HG03469 (cell line): Measurements from ENCODE around the gene TMEM130.
"Not testable (repeated sequence)": the region's sequence is repeated elsewhere in the genome, so short reads cannot be mapped to it uniquely, and the experiment has no call there.

Experiments used
- ATAC-seq: cut with Tn5 transposase; IDR thresholded peaks from one replicate; pipeline ENCODE4 v1.9.1; 2021; ENCODE audit warnings: mild to moderate bottlenecking, moderate library complexity, moderate number of reproducible peaks; ENCODE audit not compliant: unreplicated experiment

The TMEM130 gene

DNA sequence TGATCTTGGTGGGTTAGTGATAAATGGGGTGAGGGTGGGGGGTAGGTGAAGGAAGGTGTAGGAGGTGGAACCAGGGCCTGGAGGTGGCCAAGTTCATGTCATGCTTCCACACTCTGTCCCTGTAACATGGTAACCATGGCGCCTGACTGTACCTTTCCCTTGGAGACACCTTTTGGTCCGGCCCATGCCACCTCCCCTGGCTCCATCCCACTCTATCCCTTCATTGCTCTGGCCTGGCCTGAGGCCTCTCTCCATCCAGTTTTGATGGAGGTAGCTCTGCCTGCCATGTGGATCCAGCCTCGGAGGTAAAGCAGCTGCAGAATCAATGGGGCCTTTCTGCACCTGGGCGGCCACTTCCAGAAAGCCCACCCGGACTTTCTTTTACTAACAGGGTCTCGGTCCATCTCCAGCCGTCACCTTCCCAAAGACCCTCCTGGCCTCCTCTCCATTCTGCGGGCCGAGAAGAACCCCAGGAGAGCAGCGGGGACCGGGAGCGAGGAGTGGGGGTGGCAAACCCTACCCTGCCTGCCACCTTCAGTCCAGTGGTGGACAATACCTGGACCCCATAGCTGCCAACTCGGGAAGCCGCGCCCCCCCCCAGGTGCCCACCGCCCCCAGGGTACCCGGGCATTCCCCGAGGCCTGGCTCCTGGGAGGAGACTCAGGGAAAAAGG, 8.0 kb upstream of the TMEM130 start:
- ATAC-seq = no peak

DNA sequence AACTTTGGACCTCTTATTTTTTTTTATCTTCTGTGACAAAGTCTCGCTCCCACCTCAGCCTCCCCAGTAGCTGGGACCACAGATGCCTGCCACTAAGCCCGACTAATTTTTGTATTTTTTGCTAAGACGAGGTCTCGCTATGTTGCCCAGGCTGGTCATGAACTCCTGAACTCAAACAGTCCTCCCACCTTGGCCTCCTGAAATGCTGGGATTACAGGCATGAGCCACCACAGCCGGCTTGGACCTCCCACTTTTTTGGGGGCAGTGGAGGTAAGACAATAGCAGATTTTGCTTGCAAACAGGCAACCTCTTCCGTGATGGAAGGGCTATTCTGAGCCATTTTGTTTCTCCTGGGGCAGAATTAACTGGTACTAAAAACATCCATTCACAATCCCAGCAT, 7.3 kb upstream of the TMEM130 start:
- ATAC-seq = no peak

DNA sequence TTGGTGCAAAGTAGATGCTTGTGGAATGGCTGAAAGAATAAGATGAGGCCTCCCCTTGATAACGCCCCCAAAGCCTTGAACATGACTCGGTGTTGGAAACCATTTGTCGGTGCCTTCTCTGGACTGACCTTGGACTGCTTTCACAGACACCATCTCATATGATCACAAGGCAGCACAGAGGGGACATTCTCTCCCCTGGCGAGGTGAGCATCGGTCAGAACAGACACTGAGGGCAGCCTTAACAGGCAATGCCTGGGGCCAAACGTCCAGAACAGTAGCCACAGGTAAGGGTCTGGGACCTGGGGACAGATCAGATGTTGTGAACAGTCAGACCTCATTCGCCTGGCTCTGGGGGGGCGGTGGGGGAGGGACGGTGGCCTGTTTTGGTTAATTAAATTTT, 5.7 kb upstream of the TMEM130 start:
- no peak for ATAC-seq

DNA sequence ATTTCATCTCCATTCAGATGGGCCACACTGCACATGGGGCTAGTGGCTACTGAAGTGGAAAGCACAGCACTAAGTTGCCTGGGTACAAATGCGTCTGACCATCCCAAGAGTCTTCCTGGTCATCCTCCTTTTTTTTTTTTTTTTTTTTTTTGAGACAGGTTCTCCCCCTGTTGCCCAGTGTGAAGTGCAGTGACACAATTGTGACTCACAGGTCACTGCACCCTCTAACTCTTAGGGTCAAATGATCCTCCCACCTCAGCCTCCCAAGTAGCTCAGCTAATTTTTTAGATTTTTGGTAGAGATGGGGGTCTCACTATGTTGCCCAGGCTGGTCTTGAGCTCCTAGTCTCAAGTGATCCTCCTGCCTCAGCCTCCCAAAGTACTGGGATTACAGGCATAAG, 5.1 kb upstream of the TMEM130 start:
- no peak for ATAC-seq

DNA sequence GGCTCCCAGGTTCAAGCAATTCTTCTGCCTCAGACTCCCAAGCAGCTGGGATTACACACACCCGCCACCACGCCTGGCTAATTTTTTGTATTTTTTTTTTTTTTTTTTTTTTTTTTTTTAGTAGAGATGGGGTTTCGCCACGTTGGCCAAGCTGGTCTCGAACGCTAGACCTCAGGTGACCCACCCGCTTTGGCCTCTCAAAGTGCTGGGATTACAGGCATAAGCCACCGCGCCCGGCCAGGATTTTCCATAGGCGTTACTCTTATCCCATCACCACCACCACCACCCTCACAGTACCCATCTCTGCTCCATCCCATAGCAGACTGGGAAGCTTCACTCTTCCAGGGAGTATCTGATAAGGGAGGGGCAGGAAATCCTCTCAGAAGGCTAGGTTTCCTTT, 3.8 kb upstream of the TMEM130 start:
- not testable (repeated sequence) for ATAC-seq

DNA sequence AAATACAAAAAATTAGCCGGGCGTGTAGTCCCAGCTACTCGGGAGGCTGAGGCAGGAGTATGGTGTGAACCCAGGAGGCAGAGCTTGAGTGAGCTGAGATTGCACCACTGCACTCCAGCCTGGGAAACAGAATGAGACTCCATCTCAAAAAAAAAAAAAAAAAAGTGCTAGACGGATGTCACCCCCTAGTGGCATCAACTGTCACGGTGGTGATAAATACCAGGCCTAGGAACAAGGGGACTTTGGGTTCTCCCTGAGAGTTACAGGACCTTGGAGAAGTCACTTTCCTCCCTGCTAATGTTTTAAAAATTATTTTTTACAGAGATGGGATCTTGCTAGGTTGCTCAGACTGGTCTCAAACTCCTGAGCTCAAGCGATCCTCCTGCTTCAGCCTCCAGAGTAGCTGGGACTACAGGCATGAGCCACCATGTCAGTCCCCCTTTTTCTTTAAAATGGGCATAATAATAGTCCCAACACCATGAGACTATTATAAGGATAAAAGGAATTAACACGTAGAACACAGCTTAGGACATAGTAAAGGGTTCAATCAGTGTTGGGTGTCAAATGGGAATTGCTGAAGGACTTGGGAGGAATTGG, 2.6 kb upstream of the TMEM130 start:
- no peak for ATAC-seq

DNA sequence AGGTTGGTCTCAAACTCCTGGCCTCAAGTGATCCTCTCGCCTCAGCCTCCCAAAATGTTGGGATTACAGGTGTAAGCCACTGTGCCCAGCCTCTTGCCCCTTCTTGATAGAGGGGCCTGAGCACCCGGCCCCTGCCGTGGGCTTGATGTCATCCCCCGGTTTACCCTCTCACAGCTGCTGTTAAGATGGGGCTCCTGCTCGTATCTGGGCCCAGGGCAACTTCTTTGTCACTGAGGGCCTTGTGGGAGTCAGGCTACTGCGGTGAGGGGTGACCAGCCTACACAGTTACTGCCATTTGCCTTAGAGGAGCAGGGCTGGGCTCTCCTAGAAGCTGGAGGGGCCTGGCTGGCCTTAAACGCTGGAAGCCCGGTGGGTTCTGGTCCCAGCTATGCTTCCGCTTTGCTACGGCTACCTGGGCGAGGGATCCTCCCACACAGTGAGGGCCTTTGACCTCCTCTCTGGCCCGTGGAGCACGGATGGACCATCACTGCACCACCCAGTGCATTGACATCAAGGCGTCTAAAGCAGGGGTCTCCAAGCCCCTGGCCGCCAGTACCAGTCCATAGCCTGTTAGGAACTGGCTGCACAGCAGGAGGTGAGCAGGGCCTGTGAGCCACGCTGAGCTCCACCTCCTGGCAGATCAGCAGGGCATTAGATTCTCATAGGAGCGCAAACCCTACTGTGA, 1.1 kb upstream of the TMEM130 start:
- ATAC-seq = no peak

DNA sequence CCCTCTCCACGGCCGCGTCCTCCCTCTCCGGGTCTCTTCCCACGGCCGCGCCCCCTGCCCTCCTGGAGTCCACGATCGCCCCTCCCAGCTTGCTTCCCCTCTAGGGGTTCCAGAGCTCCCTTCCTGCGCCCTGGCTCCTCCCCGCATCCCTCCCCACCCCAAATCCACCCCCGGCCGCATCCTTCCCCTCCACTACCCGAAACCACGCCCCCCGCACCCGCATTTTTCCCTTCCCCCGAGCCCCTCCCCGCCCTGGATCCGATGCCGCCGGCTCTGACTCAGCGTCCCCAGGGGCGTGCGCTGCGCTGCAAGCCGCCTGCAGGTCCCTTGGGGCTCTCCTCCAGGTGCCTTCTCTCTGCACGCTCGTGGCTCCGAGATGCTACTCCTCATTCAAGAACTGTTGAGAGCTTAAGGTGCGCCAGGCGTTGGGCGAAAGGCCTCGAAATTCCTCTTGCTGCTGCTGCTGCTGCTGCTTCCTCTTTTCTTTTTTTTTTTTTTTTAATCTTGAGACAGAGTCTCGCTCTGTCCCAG, 372 bp upstream of the TMEM130 start:
- ATAC-seq = peak; percentile 73

DNA sequence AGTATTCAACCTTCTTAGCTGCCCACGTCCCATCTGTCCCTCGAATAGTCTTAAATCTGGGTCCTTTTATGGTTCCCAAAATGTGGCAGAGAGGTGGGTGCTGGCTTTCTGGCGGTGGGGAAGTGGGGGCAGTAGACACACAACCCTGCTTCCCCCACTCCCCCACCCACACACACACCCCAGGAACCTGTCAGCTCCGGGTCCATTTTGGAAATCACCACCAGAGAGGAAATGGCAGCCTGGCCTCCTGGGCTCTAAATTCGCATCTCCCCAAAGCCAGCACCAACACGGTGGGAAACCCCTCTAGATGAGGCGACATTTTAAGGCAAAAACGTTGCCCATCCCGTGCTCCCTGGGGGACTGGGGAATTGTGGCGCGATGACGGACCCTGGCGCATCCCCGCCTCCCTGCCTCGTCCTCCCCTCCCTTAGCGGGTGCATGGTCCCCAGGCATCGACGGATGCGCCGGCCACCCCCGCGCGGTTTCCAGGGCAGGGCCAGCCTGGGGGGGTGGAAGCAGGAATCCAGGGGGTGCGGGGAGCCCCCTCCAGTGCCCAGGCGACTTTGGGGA, 702 bp downstream of the TMEM130 start:
- ATAC-seq = no peak

DNA sequence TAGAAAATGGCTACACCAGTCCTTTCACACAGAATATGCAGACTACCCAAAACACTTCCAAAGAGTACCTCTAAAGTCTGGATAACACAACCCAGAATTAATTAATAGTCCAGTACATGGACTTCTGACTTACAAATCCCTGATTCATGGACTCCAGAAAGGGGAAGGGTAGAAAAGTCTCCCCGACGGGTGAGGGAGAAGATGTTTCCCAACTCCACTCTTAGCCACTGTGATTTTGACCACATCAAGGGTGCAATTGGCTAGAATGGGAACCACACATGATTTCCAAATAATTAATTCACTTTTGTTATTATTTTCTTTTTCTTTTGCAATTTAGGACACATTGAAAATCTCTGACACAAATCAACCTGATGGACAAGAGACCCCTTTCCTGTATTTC, 1.4 kb downstream of the TMEM130 start:
- ATAC-seq = no peak

DNA sequence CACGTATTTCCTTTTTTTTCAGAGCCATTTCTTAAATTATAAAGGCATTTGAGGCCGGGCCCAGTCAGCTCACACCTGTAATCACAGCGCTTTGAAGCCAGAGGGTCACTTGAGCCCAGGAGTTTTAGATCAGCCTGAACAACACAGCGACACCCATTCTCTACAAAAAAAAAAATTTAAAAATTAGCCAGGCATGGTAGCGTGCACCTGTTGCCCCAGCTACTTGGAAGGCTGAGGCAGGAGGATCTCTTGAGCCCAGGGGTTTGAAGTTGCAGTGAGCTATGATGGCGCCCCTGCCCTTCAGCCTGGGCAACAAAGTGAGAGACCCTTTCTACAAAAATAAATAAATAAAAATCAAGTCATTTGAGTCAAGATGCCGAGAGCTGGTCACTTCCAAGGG, 3.0 kb downstream of the TMEM130 start:
- no peak for ATAC-seq

DNA sequence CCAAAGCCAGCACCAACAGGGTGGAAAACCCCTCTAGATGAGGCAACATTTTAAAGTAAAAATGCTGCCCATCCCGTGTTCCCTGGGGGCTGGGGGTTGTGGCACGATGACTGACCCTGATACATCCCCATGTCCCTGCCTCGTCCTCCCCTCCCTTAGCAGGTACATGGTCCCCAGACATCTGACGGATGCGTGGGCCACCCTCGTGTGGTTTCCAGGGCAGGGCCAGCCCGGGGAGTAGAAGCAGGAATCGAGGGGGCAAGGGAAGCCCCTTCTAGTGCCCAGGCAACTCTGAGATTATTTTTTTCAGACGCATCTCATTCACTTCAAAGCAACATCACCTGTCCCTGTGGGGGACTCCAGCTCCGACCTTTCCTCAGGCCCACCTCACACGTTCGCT, 3.5 kb downstream of the TMEM130 start:
- no peak for ATAC-seq

DNA sequence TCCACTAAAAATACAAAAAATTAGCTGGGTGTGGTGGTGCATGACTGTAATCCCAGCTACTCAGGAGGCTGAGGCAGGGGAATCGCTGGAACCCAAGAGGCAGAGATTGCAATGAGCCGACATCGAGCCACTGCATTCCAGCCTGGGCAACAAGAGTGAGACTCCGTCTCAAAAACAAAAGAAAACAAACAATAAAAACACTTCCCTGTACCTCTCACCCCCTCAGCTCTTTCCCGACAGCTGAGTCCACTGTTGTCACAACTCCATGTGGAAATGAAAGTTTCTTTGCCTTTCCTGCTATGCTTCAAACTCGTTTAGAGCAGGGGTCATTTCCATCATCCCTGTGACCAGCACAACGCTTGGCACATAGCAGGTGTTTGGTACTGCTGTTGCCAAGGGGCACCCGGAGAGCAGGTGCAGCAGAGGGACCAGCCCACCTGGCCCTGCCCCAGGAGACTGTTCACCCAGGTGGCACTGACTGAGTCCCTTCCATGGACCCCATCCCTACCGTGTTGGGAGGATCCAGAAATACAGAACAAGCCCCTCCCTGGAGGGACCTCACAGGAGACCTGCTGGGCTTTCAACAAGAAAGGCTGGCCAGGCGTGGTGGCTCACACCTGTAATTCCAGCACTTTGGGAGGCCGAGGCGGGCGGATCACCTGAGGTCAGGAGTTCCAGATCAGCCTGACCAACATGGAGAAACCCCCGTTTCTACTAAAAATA, 4.9 kb downstream of the TMEM130 start:
- no peak for ATAC-seq

DNA sequence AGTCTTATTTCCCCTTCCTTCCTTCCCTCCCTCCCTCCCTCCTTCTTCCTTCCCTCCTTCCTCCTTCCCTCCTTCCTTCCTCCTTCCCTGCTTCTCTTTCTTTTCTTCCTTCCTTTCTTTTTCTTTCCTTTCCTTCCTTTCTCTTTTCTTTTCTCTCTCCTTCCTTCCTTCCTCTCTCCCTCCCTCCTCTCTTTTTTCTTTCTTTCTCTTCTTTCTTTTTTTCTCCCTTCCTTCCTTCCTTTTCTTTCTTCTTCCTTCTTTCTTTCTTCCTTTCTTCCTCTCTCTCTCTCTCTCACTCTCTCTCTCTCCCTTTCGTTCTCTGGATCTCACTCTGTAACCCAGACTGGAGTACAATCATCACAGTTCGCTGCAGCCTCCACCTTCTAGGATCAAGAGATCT, 6.2 kb downstream of the TMEM130 start:
- no peak for ATAC-seq

DNA sequence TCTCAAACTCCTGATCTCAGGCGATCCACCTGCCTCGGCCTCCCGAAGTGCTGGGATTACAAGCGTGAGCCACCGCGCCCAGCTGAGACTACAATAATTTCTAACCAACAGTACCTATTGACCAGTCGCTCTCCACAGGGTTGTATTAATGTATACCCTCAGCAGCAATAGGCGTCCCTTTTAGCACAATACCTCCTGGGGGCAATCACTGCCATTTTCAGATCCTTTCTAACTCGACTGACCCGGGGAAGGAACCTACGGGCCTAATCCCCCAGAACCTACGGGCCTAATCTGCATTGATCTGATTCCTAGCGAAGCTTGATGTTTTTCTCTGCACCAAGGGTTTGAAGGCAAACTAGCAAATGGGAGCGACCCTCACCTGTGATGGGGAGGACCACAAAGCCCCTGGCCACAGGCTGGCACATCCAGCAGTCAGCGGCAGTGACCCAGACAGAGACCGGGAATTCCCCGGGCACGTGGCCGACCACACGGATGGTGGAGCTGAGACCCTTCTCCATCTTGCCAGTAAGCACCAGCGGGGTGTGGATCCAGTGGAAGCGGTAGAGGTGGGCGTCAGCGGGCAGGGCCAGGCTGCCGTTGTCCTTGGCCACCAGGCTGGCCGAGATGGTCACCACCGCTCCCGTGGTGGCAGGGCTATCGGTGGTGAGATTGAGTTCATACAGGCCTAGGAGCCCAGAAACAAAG, 6.9 kb downstream of the TMEM130 start:
- ATAC-seq = no peak

DNA sequence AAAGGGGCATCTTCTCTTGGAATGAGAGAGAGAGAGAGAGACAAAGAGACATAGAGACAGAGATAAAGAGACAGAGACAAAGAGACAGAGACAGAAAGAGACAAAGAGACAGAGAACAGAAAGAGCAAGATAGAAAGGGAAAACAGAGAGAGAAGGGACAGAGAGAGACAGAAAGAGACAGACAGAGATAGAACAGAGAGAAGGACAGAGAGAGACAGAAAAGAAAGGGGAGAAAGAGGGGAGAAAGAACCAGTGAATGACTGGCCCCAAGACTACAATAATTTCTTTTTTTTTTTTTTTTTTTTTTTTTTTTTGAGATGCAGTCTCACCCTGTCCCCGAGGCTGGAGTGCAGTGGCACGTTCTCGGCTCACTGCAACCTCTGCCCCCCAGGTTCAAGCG, 7.6 kb downstream of the TMEM130 start:
- ATAC-seq = no peak

DNA sequence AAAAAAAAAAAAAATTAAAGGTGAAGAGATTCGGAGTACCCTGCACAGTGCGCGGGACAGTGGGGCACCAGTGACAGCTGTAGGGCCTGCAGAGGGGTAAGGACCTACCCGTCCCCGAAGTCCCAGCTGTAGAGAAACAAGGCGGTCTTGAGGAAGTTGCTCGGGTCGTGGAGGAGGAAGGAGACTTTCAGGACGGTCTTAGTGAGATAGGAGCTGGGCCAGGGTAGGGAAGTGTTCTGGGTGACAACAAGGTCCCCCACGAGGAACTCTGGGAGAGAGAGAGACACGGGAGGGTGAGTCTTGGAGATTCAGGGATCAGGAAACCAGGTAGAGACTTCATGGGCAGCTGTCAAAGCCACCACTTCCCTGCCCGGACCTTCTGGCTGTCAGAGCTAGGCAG, 9.7 kb downstream of the TMEM130 start:
- ATAC-seq = no peak

DNA sequence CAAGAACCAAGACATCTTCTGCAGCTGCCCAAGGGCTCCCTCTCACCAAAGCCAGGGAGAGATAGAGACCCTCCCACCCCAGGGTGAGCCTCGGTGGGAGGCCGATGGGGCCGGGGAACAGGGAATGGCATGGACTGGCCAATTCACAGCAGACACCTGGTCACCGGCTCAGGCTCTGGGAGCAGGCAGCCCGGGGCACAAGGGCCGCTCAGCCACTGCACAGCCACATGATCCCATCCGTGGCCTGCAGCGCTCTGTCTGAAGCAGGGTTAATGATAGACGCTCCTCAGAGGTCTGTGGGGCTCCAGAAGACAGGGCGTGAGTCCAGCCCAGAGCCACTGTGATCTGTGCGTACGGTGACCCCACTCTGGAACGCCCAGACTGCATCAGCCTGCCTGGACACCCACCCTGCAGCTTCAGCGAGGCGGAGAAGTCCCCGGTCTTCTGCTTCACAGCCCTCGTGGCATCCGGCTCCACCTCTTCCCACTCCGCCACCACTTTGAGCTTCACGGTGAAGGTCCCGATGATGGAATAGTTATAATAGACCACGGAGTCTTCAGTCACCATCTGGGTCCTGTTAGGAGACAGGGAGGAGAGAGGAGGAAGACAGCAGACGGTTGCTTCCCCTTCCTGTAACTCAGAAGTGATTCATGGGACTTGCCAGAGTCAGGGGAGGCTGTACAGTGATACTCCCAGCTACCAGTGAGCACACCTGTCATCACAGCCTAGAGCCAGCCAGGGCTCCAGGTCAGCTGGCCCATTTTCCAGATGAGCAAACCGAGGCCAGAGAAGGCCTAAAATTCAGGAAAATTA, 14.0 kb downstream of the TMEM130 start:
- ATAC-seq = no peak

DNA sequence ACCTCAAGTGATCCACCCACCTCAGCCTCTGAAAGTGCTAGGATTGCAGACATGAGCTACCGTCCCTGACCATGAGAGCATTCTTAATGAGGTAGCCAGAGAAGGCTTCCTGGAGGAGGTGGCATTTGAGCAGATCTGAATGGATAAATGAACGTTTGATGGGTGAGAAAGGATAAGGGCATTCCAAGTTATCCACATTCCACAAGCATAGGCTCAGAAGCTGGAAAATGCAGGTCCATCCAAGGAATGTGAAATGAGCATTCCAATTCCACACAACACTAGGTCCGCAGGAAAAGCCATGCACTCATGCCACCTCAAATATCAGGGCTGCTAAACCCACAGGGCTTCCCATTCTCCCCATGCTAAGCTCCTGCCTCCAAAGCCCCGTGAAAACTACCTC, 17.0 kb downstream of the TMEM130 start:
- no peak for ATAC-seq

DNA sequence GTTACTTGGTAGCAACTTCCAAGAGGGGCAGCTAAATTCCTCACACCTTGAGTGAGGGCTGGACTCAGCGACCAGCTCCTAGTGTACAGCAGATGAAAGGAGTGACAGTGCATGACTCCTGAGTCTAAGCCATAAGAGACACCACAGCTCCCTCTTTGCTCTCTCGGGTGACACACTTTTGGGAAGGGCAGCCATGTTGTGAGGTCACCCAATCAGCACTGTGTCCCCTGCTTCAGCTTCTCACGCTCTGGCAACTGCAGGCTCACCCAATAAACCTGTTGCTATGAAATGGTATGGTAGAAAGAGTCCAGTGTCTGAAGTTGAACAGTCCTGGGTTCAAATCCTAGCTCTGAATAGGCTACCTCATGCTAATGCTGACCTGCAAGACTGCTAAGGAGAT, 20.9 kb downstream of the TMEM130 start:
- no peak for ATAC-seq
